Activated CD8-positive, alpha-beta memory T cell treated with anti-CD3 and anti-CD28 coated beads, Interleukin-2, amount 50 U/mL, for 4 hours (primary cell): ENCODE data around the gene ATG101.

Experiments used
- DNase-seq: peaks from one replicate; pipeline ENCODE4 v3.0.0-alpha.2; 2020

The ATG101 gene

GRCh38 chr12:52058631-52059361 lies 11.0 kb upstream of the ATG101 start:
- no peak for DNase-seq

DNA sequence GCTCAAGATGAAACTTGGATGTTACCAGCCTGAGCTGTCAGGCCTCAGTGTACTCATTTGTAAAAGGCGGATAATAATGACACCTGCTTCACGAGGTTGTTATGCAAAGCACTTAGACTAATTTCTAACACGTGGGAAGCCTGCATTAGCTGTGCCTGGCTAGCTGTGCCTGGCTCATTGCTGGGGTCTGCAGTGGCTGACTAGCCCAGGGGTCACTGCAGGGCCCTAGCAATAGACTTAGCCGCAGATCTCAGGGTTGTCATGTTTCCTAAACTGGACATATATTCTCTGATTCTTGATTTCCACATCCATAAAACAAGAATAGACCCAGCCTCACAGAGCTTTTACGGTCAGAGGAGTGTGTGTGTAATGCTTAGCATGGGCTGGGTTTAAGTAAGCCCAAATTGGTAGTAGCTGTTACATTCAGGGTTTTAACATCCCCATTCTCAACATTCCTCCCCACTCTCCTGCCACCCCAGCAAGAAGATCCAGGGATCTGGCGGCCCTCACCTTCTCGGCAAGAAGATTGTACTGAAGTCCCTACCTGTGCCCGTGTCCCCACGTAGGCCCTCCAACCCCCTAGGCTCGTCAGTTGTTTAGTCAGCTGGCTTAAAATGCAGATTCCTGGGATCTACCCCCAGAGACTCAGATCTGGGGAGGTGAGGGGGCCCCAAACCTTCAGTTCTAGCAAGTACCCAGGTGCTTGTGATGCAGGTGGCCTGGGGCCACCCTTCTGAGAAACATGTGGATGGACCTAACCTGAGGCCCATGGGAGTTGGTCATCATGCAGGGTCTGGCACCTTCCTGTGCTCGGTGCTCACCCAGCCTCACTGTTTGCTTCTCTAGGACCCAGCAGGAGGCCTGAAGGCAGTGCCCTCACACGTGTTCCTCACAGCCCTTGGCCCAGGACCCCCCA lies 9.9 kb upstream of the ATG101 start:
- no peak for DNase-seq

DNA sequence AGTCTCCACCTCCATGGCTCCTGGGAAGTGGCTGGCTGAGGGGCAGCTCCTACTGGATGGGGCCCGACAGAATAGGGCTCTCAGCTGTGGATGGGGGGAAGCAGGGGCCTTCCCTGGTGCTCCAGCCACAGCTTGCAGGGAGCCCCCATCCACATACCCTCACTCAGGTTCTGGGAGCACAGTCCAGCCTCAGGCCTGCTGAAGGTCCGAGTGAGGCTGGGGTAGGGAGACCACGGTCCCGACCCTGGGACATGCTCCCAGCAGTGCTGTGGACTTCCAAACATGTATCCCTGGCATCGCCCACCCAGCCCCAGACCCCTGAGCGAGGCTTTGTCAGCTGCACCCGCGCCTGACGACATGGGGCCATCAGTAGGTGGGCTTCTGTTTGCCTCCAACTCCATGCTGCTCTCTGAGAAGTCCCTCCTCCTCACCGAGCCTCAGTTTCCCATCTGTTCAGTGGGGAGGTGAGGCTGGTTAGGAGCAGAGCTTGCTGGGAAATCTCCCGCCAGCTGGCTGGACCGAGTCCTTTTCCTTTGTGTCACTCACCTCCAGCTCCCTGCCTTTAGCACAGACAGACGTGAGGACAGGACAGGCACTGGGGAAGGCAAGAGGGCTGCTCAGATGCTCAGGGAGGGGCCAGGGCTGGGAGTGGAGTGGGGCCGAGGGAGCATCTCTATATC lies 9.1 kb upstream of the ATG101 start:
- no peak for DNase-seq

- no peak for DNase-seq
Observed at GRCh38 chr12:52061470-52062166, 8.2 kb upstream of the ATG101 start.

GRCh38 chr12:52062167-52063081 lies 7.4 kb upstream of the ATG101 start:
- DNase-seq, result no peak

- no peak for DNase-seq
Observed at GRCh38 chr12:52063082-52063924, 6.5 kb upstream of the ATG101 start.

GRCh38 chr12:52063981-52064649 lies 5.7 kb upstream of the ATG101 start:
- DNase-seq, result no peak

- DNase-seq, result no peak
Observed at GRCh38 chr12:52066346-52067080, 3.3 kb upstream of the ATG101 start.

DNA sequence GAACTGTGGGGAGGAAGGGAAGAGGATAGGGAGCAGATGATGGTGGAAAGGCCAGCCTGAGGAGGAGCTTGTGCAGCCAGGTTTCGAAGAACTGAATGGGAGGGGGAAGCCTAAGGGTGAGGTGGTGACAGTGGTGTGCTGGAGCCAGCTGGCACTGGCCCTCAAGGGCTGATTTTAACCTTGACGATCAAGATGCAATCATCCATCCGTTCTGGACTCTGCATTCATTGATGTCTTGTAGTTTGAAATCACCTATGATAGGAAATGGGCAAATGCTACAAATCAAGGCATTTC lies 2.8 kb upstream of the ATG101 start:
- no peak for DNase-seq

- no peak for DNase-seq
Observed at GRCh38 chr12:52070185-52070925, 577 bp downstream of the ATG101 start.

- DNase-seq, result no peak
Observed at GRCh38 chr12:52073531-52074381, 4.0 kb downstream of the ATG101 start.

DNA sequence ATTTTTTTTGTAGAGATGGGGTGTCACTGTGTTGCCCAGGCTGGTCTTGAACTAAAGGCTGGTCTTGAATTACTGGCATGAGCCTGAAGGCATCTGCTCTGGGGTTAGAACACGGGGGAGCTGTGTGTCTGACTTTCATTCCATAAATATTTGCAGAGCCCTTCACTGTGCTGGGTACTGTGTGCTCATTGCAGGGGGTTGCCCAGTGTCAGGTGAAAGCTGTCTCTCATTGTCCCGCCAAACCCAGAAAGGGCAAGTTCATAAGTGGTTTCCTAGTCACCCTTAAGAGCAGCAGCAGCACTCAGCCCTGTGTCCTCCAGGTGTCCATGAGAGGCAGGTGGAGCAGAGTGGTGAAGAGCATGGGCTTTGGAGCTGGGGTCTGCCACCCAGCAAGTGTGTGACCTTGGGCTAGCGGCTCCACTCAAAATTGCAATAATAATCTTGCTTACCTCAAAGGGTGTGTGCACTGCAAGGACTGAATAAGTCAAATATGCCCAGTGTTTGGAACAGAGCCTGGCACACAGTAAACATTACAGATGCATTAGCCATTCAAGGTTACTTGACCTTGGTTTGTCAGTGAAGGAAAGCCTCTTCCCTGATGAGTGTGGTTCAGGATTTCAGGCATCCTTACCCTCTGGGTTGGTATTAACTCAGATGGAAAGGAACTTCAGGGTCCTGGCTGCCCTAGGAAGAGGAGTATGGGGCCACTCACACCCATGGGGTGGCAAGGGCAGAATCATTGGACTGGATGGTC lies 5.4 kb downstream of the ATG101 start:
- no peak for DNase-seq

- no peak for DNase-seq
Observed at GRCh38 chr12:52076811-52077210, 7.0 kb downstream of the ATG101 start.

DNA sequence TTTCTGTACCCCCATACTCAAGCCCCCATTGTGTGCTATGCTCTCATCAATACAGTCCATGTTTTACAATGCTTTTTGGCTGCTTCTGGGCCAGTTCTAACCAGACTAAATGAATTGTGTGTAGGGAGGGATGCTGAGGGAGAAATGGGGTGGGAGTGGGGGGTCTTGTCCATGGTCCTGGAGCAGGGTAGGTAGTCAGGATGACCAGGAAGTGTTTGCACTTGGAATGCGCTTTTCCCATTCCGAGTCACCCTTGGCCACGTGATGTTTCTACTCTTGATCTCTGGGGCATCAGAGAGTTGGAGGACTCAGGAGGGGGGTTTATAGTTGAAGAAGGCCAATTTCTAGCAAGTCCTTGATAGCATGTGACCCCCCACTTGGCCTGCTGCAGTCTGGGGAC lies 8.5 kb downstream of the ATG101 start:
- DNase-seq, result no peak

DNA sequence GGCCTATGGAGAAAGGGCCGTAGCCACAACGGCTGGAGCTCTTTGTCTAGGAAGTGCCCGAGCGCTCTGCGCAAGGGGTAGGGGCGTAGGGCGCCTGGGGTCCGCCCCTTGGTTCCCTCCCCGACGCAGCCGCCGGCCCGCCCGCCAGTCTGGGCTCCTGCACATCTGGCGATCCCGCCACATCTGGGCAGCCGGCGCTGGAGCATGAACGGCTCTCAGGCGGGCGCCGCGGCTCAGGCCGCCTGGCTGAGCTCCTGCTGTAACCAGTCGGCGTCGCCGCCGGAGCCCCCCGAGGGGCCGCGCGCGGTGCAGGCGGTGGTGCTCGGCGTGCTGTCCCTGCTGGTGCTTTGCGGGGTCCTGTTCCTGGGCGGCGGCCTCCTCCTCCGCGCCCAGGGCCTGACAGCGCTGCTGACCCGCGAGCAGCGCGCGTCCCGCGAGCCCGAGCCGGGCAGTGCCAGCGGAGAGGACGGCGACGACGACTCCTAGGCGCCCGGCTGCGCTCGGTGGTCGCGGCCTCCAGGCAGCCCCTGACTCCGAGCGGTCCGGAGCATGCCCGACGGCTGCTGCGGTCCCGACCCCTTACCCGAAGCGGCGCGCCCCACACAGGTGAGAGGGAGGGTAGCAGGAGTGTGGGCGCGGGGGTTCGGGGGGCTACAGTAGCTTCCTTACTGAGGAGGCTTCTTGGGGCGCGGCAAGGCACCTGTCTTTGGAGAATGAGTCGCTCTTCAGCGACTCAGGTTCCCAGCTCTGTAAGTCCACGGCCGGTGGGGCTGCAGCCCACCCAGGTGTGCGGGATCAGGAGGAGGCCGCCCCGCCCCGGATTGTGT lies 10.0 kb downstream of the ATG101 start, which contains the start of gene SMIM41:
Gene SMIM41, plus strand, starts transcription at position 129 of the 827 bp plus-strand sequence. Its CDS starts 76 bp downstream, at position 205.
- no peak for DNase-seq
